HG03066 (cell line): ENCODE data around the gene SLC22A23.
"Not testable (repeated sequence)": the region's sequence is repeated elsewhere in the genome, so short reads cannot be mapped to it uniquely, and the experiment has no call there.

Experiments
- ATAC-seq: cut with Tn5 transposase; IDR thresholded peaks from one replicate; pipeline ENCODE4 v1.9.1; 2021; ENCODE audit warnings: low read depth; ENCODE audit not compliant: unreplicated experiment

Gene SLC22A23

DNA sequence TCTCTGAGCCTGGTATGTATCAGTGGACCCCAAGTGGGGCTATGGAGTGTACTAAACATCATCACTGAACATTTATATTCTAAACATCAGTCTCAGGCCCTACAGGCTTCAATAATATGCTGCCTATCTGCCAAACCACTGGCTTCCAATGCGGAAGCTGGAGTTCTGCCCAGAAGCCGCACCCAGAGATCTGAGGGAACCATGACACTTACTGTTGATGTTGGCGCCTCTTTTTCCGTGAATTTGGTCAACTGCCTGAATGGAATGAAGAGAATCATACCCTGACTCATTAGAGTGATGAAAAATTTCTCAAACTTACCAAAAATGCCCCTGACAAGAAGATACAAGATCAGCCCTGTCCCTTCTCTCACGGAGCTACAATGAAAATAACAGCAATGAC lies 66.2 kb downstream of the SLC22A23 start:
- no peak for ATAC-seq

DNA sequence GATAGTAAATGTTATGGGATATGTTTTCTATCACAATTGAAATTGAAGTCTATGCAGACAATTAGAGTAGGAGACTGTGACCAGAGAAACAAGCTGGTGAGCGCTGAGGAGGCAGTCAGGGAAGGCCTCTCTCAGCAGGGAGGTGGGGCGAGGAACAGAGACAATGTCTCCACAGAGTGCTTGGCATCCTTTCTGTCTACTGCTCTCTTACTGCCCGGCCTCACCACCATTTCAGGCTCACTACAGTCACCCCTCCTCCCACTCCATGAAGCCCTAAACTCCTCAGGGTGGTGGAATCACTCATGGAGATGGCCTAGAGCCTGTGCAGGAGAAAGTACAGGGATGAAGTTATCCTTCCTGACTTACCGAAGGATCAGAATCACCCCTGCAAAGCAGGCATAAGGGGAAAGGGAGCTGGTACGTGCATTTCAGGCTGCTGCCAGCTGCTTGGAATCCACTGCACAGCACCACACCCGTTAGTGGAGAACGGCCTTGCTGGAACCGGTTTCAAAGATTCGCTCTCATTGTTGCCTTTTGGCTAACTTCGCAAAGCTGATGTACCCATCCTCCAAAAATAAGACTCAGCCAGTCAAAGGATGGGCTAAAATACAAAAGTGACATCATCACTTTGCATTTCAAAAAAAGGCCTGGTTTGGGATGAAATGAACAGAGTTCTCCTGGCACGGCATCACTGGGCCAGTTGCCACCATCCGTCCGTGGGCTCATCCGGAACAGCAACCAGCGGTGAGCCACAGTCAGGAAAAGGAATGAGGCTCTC lies 67.3 kb downstream of the SLC22A23 start:
- no peak for ATAC-seq

DNA sequence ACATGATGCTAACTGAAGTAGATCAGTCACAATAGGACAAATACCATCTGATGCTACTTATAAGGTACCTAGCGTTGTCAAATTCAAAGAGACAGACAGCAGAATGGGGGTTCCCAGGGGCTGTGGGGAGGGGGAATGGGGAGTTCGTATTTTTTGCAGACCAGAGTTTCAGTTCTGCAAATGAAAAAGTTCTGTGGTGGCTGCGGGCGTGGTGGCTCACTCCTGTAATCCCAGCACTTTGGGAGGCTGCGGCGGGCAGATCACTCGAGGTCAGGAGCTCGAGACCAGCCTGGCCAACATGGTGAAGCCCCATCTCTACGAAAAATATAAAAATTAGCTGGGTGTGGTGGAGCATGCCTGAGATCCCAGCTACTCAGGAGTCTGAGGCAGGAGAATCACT lies 68.1 kb downstream of the SLC22A23 start:
- no peak for ATAC-seq

DNA sequence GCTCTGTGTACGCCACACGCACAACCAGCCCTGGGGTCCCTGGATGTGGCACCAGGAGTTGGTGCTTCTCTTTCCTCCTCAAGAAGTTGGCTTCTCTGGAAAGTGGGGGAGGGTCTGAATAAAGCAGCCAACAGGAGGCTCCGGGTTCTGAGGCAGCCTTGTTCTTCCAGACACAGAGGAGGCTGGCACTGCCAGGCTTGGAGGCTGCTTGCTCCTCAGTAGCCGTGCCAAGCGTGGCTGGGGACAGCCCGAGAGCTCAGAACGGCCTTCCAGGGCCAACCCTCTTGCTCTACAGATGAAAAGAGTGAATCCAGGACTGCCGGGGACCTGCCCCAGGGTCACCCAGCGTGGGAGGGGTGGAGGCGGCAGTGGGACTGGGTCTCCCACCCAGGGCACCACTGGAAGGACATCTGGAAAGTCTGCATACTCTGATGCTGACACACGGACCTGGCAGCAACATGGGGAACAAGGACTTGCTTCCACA lies 70.4 kb downstream of the SLC22A23 start:
- no peak for ATAC-seq

DNA sequence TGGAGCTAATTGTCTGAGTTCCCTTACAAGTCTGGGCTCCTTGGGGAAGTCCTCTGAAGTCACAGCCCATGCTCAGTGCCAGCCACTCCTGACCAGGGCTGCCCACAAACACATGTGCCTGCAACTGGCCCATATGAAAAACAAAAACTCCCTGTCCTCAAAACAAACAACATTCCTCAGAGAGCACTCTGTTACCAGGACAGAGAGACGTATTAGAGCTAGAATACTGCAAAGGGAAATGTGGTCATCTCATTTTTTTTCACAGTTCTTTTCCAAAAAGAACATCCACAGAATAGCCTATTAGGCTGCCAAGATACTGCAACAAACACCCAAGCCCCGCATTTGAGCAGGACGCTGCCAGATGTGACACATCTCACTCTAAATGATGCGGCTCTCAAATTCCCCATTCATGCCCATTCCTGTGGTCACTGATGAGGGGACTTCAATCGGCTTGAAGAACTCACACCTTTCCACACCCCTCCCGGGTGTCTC lies 71.1 kb downstream of the SLC22A23 start:
- no peak for ATAC-seq

DNA sequence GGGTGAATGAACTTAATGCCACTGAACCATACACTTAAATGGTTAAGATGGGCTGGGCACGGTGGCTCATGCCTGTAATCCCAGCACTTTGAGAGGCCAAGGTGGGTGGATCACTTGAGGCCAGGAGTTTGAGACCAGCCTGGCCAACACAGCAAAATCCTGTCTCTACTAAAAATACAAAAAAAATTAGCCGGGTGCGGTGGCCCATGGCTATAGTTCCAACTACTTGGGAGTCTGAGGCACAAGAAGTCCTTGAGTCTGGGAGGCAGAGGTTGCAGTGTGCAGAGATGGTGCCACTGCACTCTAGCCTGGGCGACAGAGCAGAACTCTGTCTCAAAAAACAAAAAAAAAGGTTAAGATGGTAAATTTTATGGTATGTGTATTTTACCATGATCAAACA lies 71.7 kb downstream of the SLC22A23 start:
- not testable (repeated sequence) for ATAC-seq

DNA sequence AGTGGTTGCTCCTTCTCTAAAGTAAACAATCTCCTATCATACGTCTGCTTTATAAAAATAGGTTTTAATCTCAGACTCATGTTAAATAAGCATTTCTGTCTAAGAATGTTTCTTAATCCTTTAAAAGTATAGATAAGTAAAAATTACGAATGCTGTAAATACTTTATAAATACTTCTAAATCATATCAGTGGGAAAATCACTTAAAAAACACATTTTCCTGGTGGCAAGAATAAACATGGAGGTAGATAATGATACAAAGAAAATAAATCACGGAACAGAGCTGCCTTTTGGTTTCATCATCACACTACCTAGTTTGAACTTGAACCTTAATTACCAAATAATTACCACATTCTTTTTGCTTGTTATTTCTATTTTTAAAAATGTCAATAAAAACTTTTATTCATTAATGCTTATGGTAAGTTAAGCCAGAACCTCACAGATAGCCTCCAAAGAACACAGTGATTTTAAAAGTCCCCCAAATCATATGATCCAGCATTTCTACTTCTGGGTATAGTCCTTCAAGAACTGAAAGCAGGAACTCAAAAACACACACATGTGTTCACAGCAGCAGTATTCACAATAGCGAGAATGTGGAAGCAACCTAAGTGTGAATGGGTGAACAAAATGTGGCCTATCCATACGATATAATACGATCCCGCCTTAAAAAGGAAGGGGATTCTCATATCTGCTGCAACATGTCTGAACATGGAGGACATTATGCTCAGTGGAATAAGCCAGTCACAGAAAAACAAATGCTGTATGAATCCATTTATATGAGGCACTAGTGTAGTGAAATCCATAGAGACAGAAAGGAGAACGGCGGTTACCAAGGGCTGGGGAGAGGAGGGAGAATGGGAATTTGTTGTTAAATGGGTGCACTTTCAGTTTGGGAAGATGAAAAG lies 72.4 kb downstream of the SLC22A23 start:
- ATAC-seq, result no peak

DNA sequence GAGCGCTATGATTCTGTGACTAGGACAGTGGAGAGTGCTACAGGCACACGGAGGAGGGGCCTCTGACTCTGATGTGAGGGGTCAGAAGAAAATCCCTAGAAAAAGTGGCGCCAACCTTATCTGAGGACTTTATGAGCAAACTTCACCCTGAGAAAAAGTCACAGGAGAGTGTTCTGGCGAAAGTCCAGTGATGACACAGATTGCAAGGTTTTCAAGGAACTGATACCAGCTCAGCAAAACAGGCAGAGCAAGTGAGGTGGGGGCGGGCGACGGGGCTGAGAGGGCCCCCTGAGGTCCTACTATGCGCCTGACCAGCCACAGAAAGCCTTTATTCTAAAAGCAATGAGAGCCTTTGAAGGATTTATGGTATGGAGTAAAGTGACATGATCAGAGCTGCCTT lies 73.3 kb downstream of the SLC22A23 start:
- no peak for ATAC-seq

DNA sequence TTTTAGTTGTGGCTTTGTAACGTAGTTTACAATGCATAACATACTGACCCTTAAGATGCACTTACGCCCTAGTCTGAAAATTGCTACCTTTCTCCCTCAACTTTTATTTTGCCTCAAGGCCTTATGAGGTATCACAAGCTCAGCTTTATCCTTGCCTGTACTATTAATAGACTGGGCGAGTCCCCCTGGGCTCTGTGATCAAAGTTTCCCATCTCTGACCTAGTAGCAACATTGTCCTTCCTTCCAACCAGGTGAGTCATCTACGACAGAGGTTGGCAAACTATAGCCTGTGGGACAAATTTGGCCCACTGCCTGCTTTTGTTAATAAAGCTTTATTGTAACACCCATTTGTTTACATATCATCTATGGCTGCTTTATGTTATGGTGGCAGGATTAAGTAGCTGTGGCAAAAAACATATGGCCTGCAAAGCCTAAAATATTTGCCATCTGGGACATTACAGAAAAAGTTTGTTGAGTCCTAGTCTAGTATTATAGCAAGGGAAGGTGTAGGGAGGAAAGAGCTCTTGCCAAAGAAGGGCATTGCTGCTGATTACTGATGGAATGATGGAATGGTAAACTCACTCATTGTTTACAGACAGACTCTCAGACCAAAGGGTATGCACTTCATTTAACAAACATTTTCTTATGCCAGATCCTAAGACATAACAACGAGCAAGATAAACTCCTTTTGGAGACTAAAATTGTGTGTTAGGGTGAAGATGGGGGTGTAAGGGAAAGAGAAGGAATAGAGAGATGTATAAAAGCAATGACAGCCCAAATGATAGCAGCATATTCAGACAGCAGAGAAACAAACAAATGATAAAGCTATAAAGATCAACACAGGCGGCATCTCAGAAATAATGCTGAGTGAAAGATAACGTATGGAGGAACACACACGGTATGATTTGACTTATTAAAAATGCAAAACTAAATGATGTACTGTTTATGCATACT lies 74.2 kb downstream of the SLC22A23 start:
- no peak for ATAC-seq

DNA sequence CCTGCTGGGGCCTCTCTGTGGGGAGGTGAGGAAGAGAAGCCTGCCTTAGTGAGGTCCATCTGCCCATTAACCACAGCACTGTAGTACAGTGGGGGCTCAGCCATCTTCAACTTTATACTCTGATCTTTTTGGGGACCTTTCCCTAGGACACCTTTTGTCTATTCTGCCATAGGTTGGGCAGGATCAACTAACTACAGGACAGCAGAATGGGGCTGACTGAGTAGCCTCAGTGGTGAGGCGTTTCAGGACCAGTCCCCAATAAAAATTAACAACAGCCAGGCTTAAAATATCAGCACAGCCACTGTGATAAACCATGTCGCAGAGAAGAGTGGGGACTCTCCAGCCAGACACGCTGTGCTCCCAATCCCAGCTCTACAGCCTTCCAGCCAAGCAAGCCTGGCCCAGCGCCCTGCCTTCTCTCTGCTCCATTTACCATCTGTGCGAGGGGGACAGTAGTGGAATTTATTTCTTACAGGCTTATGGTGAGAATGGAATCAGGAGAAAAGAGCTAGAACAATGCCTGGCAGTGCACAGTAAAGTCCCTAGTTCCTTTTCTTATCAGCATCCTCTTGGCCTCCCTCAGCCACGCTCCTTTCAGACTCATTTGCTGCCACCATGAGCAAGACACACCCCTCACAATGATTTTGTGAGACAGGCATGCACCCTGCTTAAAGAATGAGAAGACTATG lies 75.5 kb downstream of the SLC22A23 start:
- ATAC-seq, result no peak

DNA sequence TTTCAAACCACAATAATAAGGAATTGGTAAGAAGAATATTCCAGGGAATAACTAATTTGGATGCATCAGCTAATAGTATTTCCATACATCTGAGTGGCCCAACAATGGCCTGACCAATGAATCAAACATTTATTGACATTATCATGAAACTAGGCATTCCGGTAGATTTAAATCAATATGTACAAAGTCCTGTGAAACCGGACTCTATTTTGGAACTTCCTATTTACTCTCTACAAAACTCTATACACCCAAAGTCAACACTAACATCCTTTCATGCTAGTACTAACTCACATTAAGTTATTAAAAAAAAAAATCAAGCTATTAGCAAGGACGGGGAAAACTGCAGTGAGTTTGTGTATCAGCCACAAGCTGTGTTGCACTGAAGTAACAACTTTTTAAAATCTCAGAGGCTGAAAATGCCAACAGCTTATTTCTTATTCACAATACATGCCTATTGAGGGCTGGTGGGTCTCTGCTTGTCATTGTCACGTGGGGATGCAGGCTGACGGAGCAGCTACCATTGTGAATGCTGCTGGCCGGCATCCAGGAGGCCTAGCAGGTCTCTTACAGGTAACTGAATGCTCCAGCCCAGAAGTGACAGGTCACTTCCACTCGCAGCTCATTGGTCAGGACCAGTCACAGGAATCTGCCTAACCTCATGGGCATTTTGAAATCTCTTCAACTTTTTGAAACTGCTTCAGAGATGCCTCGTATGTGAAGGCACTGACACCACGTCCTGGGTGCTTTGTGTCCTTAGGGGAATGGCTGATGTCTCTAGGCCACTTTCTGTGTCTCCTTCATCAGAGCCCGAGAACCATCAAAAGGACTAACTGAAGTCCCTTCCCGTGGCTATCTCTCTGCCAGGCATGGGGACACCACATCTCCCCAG lies 76.3 kb downstream of the SLC22A23 start:
- no peak for ATAC-seq

DNA sequence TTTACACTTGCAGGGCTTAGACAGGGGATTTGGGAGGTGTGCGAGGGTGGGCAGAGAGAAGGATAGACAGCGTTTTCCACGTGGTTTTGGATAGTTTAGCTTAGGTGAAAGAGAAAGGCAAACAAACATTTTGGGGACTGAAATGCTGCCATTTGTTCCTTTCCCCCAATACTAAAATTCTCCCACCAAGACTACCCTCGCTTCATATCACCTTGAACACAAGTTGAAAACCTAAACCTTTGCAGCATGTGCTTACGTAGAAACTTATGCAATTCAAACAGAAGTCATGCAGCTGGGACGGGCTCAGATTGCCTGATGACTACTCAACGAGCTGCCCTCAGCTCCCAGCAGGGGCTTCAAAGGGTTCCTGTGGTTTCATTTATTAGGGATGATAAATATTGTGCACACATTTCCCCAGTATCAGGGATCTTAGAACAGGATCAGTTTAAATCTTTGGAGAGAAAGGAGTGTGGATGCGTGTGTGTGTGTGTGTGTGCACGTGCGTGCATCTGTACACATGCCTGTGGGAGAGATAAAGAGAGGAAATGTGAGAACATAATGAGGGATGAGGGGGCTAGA lies 77.3 kb downstream of the SLC22A23 start:
- no peak for ATAC-seq

DNA sequence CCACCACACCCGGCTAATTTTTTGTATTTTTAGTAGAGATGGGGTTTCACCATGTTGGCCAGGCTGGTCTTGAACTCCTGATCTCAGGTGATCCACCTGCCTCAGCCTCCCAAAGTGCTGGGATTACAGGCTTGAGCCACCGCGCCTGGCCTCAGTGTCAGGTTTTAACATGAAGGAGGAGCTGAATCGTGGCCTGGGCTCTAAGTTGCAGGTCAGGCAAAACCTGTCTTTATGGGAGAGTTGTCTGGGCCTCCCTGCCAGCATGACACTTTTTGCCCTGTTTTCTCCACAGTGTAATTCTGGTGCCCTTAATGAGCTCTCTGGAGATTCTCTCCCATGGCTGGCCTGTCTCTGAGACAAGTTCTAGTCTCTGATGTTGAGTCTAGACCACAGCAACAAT lies 78.0 kb downstream of the SLC22A23 start:
- not testable (repeated sequence) for ATAC-seq

DNA sequence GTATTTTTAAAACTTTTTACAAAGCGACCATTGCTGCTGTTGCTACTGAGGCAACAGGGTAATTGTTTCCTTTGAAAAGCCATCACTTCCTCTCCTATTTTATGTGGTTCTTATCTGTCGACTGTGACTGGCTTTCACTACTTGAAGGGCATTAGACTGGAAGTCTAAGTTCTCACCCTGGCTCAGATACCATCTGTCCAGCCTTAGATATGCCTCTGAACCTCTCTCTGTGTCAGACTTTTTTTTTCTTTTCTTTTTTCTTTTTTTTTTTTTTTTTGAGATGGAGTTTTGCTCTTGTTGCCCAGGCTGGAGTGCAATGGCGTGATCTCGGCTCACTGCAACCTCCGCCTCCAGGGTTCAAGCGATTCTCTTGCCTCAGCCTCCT lies 78.5 kb downstream of the SLC22A23 start:
- ATAC-seq, result not testable (repeated sequence)

DNA sequence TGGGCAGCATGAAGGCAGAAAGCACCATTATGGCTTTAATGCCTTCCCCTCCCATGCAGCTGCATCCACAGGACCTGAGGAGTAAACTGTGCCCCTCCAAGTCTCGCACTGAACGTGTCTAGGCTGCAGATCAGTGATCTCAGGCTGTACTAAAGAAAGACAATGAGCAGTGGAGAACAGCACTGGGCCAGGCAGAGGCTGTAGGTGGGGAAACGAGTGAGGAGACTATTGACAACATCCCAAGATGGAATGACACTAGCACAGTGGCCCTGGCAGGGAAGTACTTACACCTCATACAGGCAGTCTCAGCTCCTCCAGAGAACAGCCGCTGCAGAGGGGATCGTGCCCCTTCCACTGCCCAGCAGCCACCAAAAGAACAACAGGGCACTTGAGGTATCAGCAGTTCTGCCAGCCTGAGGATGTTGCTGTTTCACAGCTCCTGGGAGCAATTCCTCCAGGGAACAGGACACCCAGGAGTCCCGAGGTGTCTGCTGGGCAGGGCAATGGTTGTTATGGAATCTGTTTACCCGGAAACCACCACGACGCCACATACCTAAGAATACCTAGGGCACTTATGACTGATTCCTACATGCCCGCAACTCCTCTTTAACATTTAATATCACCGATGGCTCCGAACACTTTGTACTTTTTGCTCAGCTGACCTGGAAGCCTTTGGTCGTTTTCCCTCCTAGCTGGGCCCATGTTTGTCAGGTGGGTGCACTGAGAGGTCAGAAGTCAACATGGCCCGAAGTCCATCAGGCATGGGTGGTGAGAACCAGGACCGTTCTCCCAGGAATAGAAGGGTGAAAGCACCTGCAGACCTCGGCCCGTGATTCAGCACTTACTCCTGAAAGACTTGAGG lies 79.1 kb downstream of the SLC22A23 start:
- no peak for ATAC-seq

DNA sequence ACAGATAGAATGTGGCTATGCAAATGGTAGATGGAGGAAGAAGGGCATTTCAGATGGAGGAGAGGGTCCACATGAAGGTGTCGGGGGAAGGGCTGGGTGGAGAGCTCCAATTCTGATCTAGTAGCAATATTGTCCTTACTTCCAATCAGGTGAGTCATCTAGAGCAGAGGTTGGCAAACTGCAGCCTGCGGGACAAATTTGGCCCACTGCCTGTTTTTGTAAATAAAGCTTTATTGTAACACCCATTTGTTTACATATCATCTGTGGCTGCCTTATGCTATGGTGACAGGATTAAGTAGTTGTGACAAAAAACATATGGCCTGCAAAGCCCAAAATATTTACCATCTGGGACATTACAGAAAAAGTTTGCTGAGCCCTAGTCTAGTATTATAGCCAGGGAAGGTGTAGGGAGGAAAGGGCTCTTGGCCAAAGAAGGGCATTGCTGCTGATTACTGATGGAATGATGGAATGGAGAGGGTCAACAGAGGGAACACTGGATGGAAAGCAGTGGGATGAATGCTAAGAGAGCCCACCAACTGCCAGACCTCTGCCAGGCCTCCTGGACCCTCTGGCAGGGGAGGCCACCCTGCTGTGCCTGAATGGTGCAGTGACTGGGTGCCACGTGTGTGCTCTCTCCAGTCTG lies 79.8 kb downstream of the SLC22A23 start:
- no peak for ATAC-seq

DNA sequence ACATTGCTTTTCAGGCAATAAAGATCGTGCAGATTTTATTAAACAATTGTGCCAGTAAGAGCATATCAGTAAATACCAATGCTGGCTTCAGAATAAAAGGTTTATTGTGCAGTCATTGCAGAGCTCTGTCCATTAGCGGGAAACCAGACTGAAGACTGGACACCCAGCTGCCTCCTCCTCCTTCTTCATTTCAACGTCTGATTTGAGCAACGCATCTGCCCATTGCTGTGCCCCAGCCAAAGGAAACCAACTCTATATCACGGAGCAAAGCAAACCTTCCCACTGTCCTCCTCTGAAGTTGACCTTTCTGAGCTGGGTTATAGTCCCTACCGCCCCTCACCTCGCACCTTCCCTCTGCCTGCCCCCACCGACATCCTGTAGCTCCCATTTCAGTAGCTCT lies 80.8 kb downstream of the SLC22A23 start:
- ATAC-seq, result no peak
